NCI-H748 (cell line): ENCODE data around the gene STARD9.
A peak's percentile ranks its signal among the peaks of the same experiment; 100 is the strongest.

Experiments
- DNase-seq: peaks from one replicate; lab custom pipeline; 2025; ENCODE audit not compliant: unreplicated experiment; lab: John Stamatoyannopoulos, UW

Gene STARD9

DNA sequence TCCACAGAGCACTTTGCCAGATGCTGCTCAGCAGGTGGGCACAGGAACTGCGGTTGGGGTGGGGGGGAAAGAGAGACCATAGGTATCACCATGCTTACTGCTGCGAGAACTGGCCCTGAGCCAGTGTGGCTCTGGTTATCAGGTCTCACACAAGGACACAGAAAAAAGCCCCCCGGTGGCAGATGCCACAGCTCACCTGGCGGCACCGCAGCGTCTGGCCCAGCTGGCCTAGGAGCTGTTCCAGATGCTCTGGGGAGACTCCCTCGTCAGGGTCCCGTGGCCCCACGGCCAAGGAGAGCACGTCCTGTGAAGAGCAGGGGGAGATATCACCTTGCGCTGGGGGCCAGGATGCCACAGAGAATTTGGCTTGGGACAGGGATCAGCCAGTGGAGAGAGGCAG lies 150.7 kb downstream of the STARD9 start:
- DNase-seq = no peak

DNA sequence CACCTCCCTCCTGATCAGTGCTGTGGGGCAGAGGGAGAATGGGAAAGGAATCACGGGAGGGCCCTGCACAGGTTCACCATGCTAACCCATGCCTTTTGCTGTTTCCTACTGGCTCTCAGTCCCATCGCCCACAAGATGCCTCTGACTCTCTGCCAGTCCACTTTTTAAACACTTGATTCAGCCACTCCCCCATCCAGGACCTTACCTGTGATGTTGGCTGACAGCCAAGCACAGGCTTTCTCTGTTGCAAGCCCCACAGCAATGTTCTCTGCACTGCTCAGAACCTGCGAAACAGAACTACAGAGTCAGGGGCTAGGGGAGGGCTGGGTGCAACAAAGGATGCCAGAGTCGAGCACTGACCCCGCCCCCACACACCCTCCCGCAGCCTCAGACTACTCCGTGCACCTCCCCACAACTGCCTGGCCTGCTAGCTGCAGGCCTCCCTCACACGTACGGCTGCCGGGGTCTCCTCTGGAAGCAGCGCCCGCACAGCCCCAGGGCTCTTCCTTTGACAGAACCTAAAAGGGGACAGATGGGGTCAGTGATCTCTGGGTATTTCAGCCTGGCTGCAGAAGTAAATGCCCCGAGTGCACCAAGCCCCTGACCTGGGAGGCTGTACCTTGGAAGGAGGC lies 152.5 kb downstream of the STARD9 start:
- DNase-seq = no peak

DNA sequence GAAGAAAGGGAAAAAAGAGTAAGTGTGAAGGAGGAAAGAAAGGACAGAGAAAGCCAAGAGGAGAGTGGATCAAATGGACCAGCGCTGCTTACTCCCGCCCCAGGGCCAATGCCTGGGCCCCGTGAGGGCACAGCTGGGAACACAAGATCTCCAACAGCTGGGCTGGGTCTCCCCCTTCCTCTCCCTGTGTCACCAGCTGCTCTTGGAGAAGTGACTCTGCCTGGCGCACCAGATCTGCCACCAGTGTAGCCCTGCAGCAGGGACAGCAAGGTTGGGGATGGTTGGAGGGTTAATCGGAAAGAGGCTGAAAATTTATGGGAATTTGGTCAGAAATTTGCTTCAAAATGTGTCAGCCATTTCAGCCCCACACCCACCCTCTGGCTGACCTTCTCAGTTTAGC lies 153.2 kb downstream of the STARD9 start:
- DNase-seq = no peak

DNA sequence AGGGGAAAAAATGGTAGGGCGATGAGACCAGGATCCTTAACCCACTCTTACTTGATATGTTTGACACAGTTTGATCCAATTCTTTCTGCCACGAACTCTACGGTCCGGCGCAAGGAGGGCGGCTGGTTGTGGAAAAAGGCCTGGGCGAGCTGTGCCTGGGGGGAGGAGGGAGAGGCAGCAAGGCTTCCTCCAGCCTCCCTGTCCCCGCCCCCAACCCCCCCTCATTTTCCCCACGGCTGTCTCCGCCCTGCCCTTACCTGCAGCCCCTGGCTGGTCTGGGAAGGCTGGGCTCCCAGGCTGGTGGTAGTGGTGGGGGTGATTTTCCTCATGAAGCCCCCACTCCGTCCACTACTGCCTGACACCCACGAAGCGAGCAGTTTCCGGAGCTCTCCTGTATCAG lies 153.6 kb downstream of the STARD9 start:
- no peak for DNase-seq

DNA sequence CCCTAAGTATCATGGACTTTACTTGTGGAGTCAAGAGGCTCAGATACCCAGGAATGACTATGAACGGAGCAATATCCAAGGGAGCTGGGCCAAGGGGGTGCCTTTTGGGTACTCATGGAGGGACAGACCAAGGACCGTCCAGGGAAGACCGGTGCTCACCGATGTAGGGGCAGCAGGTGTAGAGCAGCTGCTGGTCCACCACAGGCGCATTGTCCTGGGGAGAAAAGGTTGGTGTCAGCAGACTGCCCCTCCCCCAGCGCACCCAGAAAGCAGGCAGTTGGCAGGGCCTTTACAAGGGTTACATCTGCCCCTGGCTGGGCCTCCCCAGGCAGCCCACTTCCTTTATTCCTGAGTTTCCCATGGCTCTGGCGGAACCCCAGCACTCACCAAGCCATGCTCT lies 154.0 kb downstream of the STARD9 start:
- no peak for DNase-seq

DNA sequence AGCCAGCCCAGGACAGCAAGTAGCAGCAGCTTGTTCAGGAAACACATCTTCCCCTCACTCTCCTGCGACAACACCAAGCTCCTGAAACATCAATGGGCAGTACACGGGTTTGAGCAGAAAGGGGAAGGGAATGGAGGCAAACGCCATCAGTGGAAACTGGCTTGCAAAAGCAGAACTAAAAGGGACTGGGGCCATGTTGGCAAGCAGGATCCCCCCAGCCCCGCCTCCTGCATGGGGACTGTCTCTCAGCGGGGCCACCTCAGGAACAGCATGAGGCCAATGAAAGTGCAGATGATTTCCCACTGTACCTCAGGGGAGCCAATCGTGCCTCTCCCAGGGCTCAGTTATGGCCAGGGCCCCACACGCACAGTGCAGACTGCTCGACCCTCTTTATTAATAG lies 154.7 kb downstream of the STARD9 start:
- DNase-seq = no peak

DNA sequence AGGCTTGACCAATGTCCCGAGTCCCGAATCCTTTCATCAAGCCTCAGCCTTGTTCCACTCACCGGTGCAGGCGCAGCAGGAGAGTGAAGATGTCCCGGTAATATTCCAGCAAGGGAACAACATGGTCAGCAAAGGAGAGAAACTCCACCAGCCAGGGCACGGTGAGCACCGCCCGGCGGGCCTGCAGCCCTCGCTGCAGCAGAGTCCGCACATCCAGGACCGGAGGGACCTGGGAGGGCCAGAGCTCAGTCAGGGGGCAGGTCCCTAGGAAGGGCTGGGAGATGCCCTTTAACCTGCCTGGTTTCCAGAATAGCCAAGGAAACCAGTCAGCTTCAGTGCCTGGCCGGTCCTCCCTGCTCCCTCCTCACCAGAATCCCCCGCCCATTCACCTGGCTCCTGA lies 155.1 kb downstream of the STARD9 start:
- DNase-seq = no peak

DNA sequence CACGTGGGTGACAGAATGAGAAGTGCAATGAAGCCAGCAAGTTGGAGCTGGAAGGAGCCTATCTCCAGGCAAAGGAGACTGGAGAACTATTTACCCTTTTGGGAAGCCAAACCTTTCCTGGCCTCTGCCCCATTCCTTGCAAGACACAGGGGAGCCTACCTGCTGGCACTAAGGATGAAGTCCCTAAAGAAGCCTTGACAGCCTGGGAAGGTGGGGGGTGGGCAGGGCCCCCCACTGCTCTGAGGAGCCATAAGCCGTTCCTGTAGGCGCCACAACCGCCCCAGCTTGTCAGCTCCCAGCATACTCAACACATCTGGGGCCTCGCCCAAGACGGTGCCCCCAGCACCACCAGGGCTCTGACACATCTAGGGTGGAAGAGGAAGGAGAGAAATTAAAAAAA lies 156.1 kb downstream of the STARD9 start:
- DNase-seq = no peak

DNA sequence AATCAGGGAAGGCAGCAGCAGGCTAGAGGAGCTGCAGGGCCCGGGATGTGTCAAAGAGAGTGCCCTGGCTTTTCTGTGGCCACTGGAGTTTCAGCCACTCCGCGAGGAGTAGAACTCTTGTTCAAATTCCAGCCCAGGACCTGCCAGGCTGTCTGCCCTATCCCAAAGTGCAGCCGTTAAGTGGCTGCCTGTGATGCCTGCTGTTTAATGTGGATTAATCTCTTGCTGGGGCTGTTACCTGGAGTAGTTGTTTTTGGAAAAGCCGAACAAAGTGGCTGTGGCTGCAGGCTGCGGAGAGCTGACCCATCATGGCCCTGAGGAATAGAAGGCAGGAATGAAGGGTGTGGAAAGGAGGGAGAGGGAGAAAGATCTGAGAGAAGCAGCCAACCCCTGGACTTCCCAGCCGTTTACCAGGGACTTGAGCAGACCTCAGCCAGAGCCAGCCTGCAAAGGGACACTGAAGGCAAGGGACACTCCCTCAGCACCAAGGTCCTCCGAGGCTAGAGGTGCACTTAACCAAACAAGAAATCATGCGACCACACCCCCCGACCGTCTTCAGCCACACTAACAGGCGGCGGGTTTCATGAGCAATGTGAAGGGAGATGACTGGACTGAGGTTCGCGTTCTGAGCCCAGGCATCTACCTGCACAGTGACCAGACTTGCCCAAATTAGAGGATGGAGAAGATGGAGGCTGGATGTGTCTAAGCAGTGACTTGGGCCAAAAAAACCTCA lies 156.9 kb downstream of the STARD9 start:
- DNase-seq = no peak

DNA sequence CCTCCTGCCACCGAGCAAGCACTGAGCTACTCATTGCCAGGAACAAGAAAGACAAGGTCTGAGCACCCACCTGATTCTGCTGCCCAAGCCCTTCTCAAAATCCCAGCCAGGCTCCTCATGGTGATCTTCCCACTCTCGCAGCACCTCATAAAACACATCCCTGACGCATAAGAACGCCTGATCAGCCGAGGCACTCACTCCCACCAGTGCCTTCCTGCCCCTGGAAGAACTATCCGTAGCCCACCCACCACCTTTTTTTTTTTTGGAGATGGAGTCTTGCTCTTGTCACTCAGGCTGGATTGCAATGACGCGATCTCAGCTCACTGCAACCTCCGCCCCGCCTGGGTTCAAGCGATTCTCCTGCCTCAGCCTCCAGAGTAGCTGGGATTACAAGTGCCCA lies 157.6 kb downstream of the STARD9 start:
- DNase-seq = no peak

DNA sequence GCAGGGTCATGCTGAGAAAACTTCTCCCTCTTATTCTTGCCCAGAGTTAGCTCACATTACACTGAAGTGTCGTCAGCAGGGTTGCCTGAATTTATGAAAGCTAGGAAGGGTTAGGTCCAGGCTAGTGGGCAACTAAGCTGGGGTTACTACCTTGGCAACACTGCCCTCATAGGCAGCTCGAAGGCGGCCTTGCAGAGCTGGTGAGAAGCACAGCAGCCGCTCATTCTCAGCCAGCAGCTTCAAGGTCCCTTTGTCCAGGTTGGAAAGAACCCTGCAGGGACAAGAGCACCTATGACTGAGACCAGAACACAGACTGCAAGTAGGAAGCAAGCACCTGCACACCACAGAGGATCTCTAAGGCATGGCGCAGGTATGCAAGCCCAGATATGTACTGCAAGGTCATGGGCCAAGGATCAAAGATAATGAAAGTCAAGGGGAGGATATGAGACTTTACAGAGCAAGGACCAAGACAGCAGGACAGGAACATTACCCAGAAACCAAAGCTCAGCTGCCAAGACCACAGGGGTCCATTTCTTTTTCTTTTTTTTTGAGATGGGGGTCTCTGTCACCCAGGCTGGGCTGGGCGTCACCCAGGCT lies 158.8 kb downstream of the STARD9 start:
- no peak for DNase-seq

DNA sequence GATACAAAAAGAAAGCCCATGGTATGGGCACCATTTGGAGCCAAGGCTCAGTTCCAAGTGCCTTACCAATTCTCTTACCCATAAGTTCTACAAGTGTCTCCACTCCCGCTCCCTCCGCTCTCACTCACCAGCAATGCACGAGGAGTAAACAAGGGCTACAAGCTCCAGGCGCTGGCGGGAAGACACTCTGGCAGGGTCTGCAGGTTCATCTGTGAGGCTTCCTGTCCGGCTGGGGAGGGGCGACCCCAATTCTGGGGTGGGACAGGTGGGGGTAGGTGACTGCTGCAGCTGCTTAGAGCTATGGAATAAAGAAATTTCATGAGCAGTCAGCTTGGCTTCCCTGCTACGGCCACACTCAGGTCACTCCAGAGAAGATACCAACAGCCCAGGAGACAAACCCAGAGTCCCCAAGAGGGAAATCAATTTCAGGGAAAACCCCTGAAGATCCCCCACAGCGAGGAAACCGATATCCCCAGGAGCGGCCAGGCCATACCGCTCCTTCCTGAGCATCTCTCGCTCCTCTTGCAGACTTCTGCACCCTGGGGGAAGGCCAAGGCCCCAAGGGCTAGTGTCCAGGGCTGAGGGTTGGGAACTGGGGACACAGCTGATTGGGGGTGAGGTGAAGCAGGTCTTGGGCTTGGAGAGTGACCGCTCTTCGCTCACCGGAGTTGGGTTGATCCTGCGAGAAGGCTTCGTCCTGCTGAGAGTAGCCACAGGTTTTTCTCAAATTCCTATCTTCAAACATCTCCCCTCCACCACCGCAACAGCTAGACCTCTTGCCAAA lies 160.2 kb downstream of the STARD9 start:
- DNase-seq = no peak

DNA sequence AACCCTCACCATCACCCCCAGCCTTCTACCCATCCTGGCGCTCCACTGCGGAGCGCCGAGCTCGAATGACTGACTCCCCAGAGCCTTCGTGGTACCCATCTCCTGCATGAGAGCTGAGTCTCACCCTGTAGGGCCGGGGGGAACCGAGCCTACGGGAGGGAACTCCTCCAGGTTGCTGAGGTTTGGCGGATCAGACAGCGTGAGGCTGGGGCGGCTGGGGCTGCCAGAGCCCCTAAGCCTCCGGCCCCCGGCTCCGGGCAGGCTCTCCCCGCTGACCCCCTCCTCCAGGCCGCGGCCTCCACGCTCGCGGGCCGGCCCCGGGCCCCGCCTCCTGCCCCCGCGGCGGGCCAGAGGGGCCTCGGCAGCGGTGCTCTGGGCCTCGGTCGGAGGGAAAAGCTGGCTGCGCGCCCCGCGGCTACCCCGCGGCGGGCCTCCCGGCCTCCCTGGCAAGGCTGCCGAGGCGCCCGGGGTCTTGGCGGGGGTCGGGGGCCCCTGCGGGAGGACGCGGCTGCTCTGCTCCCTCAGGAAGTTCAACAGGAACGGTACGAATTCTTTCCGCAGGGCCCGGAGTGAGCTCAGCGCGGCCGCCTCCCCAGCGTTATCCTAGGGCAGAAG lies 160.9 kb downstream of the STARD9 start:
- peak; percentile 38 for DNase-seq

DNA sequence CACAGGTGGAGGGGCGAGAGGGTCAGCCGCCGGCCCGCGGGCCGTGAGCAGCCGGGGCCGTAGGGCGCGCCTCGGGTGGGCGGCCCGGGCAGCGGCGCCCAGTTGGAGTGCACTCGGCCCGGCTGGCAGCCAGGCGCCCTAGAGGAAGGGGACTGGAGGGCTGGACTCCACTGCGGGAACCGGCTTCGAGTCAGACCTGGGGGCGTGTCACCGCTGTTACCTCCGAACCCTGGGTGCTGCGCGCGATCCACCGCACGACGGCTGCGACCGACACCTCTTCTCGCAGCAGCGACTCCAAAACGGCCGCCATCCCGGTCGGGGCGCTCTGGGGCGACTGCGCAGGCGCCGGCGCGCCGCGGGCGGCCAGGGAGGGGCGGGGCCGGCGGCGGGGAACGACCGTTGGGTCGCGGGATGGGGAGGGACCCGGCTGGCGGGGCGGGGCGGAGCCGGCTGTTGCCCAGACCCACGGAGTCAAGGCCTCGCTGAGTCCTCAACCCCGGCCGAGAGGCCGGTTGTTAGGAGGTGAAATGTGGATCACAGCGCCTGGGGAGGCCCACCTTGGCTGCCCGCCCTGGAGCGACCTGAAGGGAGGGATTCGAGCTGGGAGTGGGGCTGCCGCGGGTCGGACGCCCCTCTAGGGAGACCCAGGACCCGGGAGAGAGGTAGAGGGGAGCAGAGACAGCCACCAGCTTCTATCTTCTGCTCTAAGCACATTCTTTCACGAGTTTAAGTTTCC lies 161.6 kb downstream of the STARD9 start, which contains the start of gene CDAN1:
CDAN1 (minus strand) TSS at position 336 of the 736 bp plus-strand sequence; CDS start at position 310, 26 bp downstream.
- peak; percentile 79 for DNase-seq

DNA sequence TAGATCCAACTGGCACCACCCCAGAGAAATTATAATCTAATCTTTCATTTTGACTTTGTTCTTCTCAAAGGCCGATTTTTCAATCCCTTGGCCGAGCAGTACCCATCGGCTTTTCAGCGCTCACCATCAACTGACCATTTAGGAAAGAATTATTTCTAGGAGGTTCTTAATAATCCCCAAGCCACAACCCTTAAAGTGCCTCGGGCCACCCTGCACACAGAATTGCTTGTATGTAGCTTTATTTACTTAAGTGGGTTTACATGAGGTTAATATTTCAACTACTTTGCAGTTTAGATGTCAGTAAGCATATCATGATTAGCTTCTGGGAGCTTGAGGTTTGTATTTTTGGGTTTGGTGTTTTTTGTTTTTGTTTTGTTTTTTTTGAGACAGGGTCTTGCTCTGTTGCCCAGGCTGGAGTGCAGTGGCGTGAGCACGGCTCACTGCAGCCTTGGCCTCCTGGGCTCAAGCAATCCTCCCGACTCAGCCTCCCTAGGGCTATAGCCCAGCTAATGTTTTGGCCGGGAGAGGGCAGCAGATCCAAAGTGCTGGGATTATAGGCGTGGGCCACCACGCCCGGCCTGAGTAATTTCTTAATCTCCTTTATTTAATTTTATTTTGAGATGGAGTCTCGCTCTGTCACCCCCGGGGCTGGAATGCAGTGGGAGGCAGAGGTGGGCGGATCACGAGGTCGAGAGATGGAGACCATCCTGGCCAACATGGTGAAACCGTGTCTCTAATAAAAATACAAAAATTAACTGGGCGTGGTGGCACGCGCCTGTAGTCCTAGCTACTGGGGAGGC lies 162.3 kb downstream of the STARD9 start:
- no peak for DNase-seq

DNA sequence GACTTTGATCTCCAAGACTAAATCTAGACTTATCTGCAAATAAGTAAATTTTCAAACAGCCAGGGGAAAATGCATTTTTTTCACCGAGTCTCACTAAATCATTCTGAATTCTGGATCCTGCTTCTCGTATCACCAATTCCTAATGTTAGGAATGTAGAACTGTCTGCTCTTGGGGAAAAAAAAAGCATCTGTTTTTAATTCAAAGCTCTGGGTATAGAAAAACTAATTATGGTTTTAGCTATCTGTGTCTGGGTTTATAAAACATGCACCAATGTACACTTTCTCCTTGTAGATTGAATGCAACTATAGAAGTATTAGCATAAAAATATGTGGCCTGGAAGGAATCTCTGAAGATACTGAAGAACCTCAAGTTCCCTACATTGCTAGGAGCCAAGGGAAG lies 166.3 kb downstream of the STARD9 start:
- DNase-seq = no peak

DNA sequence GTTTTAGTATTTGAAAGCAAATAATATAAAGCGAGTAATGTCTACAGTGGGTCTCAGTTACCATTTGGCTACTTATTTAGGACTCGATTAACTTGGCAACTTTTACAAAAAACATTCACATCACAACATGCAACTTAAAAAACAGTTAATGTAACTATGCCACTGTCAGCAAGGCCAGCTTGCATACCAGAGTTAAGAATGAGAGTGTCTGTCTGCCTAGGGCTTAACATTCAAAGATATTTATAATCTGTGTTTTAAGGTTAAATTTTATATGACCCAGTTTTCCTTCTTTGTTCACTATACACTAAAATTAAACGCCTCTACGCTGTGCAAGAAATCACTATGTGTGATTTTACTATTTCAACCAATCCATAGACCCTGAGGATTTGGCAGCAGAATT lies 166.7 kb downstream of the STARD9 start:
- DNase-seq = no peak

DNA sequence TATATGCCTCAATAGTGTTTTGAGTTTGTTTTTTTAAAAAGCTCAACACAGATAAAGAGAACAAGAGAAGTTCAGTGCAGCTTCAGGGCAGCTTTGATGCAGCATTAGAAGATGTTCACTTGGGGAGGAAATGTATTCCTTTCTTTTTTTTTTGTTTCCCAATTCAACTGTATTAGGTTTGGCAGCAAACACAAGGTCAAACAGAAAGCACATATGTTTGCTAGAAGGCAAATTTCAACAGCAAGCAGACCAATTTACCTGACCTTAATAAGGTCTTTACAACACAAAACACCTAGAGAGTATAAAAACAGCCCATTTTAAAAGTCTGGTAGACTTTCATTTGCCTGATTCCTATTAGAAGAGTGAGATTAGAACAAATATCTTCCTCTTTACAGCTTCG lies 168.8 kb downstream of the STARD9 start:
- DNase-seq = no peak

DNA sequence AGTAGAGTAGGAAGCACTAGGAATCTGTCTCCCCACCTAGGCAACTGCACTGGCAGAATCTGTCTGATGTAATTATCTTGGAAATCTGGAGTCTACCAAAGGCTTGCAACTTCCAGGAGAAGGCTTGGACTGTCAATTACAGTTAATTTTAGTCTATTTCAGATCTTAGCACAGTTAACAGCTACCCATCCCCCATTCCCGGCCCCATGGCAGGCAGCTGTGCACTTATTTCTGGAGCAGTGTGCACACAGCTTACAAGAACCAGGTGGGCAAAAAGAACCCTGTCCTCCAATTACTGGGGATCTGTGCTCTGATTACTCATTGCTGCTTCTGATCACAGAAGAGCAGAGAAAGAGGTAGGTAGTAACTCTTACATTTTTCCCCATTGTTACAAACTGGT lies 173.9 kb downstream of the STARD9 start:
- DNase-seq = no peak

DNA sequence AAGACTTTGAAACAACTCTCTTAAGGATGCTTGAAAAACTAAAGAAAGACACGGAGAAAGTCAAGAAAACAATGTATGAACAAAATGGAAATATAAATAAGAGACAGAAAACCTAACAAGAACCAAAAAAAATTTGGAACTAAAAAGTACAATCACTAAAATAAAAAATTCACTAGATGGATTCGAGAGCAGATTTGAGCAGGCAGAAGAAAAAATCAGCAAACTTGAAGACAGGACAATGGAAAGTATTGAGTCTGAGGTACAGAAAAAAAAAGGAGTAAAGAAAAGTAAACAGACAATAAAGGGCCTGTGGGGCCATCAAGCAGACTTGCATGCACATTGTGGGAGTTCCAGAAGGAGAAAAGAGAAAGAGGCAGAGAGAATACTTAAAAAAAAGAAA lies 174.9 kb downstream of the STARD9 start:
- no peak for DNase-seq
